T-cell (primary cell): ENCODE results near the gene NR2C2AP. TPM values are rescaled to one million over a fixed set of nuclear protein-coding genes. Genes with fewer than 3 reads are reported as not detected.

ENCODE experiments used
- ATAC-seq, 4 experiments: fragments of 200-7000 bp in 3 of 4; fragments of 150-1000 bp in 1 of 4; cut with Tn5 transposase; replicated peaks in 1 of 4; 1 replicate in 3 of 4; 2 replicates in 1 of 4; pipeline ENCODE4 v1.10.0; 2021; ENCODE audit warnings: moderate library complexity in 3 of 4, mild to moderate bottlenecking in 2 of 4, moderate number of reproducible peaks in 1 of 4
- CTCF ChIA-PET, 2 donors: fragments of 300-600 bp; sonication (Branson Sonifier 250); formaldehyde crosslinking; loops; one replicate each; lab custom pipeline; 2022; ENCODE audit warnings: antibody characterized with exemption in 2 of 2; lab: Charles Lee
- POLR2A ChIA-PET, 2 donors: fragments of 300-600 bp; sonication (Branson Sonifier 250); formaldehyde crosslinking; loops; one replicate each; lab custom pipeline; 2022; ENCODE audit warnings: antibody characterized with exemption in 2 of 2; lab: Charles Lee
- DNase-seq, 35 experiments: peaks; one replicate each; pipeline versions ENCODE4 v3.0.0 to v3.0.0-alpha.2; 2013 to 2023
- H3K27ac ChIP-seq: one replicate; pipeline ENCODE4 v1.5.1; 2013; ENCODE audit warnings: low read length
- H3K27me3 ChIP-seq, 2 experiments: replicated peaks in 1 of 2; 1 replicate in 1 of 2; 2 replicates in 1 of 2; pipeline versions ENCODE4 v1.6.1 to v1.7.0; 2013; ENCODE audit warnings: low read length in 1 of 2, mixed read lengths in 1 of 2; ENCODE audit not compliant: control insufficient read depth in 2 of 2, insufficient read depth in 2 of 2; ENCODE audit errors: extremely low read depth in 1 of 2
- H3K36me3 ChIP-seq, 2 donors: 1 replicate in 1 of 2; 2 replicates in 1 of 2; pipeline versions ENCODE4 v1.6.1 to v1.7.0; 2013; ENCODE audit warnings: low read length in 1 of 2; ENCODE audit not compliant: control insufficient read depth in 2 of 2, insufficient read depth in 1 of 2; ENCODE audit errors: extremely low read depth in 1 of 2
- H3K4me1 ChIP-seq, 2 experiments: 1 replicate in 1 of 2; 2 replicates in 1 of 2; pipeline versions ENCODE4 v1.6.1 to v1.7.0; 2013; ENCODE audit warnings: low read length in 2 of 2, mixed read lengths in 1 of 2; ENCODE audit not compliant: insufficient read depth in 2 of 2, control insufficient read depth in 1 of 2; ENCODE audit errors: extremely low read depth in 1 of 2
- H3K4me3 ChIP-seq, 2 donors: 1 replicate in 1 of 2; 2 replicates in 1 of 2; pipeline versions ENCODE4 v1.5.1 to v1.7.0; 2013; ENCODE audit warnings: mild to moderate bottlenecking in 2 of 2, low read length in 1 of 2, moderate library complexity in 1 of 2; ENCODE audit not compliant: control insufficient read depth in 1 of 2; ENCODE audit errors: extremely low read depth in 1 of 2
- H3K9me3 ChIP-seq: 2 replicates; pipeline ENCODE4 v1.7.0; 2013
- H3K27ac Mint-ChIP-seq, 2 donors: one replicate each; pipeline ENCODE4 v1.8.0; 2020 to 2021; ENCODE audit warnings: mild to moderate bottlenecking in 2 of 2, mixed read lengths in 2 of 2
- H3K27me3 Mint-ChIP-seq, 2 donors: one replicate each; pipeline ENCODE4 v1.8.0; 2021 to 2022; ENCODE audit warnings: mixed read lengths in 2 of 2
- H3K36me3 Mint-ChIP-seq: one replicate; pipeline ENCODE4 v1.8.0; 2021; ENCODE audit warnings: mixed read lengths
- H3K4me1 Mint-ChIP-seq, 3 donors: one replicate each; pipeline ENCODE4 v1.8.0; 2020 to 2022; ENCODE audit warnings: mixed read lengths in 3 of 3, mild to moderate bottlenecking in 1 of 3
- H3K4me3 Mint-ChIP-seq, 3 donors: one replicate each; pipeline ENCODE4 v1.8.0; 2020 to 2022; ENCODE audit warnings: mild to moderate bottlenecking in 3 of 3, mixed read lengths in 3 of 3, moderate library complexity in 3 of 3
- H3K9me3 Mint-ChIP-seq, 3 donors: one replicate each; pipeline ENCODE4 v1.8.0; 2020 to 2022; ENCODE audit warnings: mixed read lengths in 3 of 3
- WGBS: methylation state at CpG from one replicate; pipeline ENCODE4 v1.1.5; 2013; ENCODE audit warnings: missing lambda C conversion rate; ENCODE audit not compliant: insufficient coverage; 5-methylcytosine and 5-hydroxymethylcytosine counted together
- total RNA-seq, 35 experiments: library from RNA in 6 of 35; stranded (reverse) in 6 of 35; fragments of 120-200 nt in 1 of 35; gene quantifications; one replicate each; pipeline versions ENCODE4 v1.2.1 to v1.2.4 and lab custom pipeline; 2013 to 2026

NR2C2AP gene
- total RNA-seq, 5 donors from 2014 or later (not counting 1 experiment from before 2014, with no cell fraction given), result 17.8 to 32.2 (median 28.6) TPM

DNA sequence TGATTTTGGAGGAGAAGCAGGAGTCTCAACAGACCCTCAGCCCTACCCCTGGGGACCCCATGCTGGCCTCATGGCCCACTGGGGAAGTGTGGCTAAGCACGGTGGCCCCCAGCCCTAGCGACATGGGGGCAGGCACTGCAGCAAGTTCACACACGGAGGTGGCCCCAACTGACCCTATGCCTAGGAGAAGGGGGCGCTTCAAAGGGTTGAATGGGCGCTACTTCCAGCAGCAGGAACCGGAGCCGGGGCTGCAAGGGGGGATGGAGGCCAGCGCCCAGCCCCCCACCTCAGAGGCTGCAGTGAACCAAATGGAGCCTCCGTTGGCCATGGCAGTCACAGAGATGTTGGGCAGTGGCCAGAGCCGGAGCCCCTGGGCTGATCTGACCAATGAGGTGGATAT, 23.4 kb upstream of the NR2C2AP start:
- CTCF ChIA-PET, result no interaction called here
- H3K9me3 ChIP-seq, result no peaks in the 10 kb centered on the region
- peaks cover 0 to 11% of the 10 kb centered on the region in 2 experiments for H3K4me1 ChIP-seq
- H3K9me3 Mint-ChIP-seq, result no peaks in the 10 kb centered on the region
- no peak overlapping the region for H3K27ac ChIP-seq
- no peaks in the 10 kb centered on the region for H3K36me3 ChIP-seq
- H3K36me3 Mint-ChIP-seq, result no peaks in the 10 kb centered on the region
- 80% methylated on average over 7 of the region's 10 CpGs for WGBS
- POLR2A ChIA-PET, result no interaction called here
- no peak for DNase-seq
- H3K4me3 Mint-ChIP-seq, result no peak overlapping the region
- no peak overlapping the region for H3K4me3 ChIP-seq
- H3K4me1 Mint-ChIP-seq, result peaks cover 5 to 6% (median 6%) of the 10 kb centered on the region in 3 donors
- H3K27me3 Mint-ChIP-seq, result peaks cover 15 to 18% of the 10 kb centered on the region in 2 donors
- H3K27ac Mint-ChIP-seq, result no peak overlapping the region
- peaks cover 0 to 50% of the 10 kb centered on the region in 2 experiments for H3K27me3 ChIP-seq
- no peak for ATAC-seq

GRCh38 chr19:19226204-19226603, 23.0 kb upstream of the NR2C2AP start:
- ChIA-PET CTCF (interaction anchor here in 1 of 2 donors (0.6 to 1.4 kb wide), 3 partner anchors 52 to 636 kb away, joined by 3 to 5 read pairs (median 4); no protein-coding TSS in a partner anchor), POLR2A (no interaction called here)
- H3K27ac Mint-ChIP-seq, result no peak overlapping the region
- peaks cover 14 to 17% of the 10 kb centered on the region in 2 donors for H3K27me3 Mint-ChIP-seq
- Histone ChIP-seq H3K27me3 (peaks cover 0 to 50% of the 10 kb centered on the region in 2 experiments), H3K4me1 (peaks cover 0 to 11% of the 10 kb centered on the region in 2 experiments), H3K4me3 (no peak overlapping the region), H3K9me3 (no peaks in the 10 kb centered on the region), H3K27ac (no peak overlapping the region), H3K36me3 (no peaks in the 10 kb centered on the region)
- no peaks in the 10 kb centered on the region for H3K36me3 Mint-ChIP-seq
- peaks cover 5 to 6% (median 6%) of the 10 kb centered on the region in 3 donors for H3K4me1 Mint-ChIP-seq
- ATAC-seq (no peak), DNase-seq (no peak)
- peak overlapping the region in 1 of 3 donors; percentile 79 for H3K4me3 Mint-ChIP-seq
- no CpG with 5 or more reads among the region's 5 CpGs for WGBS
- no peaks in the 10 kb centered on the region for H3K9me3 Mint-ChIP-seq

DNA sequence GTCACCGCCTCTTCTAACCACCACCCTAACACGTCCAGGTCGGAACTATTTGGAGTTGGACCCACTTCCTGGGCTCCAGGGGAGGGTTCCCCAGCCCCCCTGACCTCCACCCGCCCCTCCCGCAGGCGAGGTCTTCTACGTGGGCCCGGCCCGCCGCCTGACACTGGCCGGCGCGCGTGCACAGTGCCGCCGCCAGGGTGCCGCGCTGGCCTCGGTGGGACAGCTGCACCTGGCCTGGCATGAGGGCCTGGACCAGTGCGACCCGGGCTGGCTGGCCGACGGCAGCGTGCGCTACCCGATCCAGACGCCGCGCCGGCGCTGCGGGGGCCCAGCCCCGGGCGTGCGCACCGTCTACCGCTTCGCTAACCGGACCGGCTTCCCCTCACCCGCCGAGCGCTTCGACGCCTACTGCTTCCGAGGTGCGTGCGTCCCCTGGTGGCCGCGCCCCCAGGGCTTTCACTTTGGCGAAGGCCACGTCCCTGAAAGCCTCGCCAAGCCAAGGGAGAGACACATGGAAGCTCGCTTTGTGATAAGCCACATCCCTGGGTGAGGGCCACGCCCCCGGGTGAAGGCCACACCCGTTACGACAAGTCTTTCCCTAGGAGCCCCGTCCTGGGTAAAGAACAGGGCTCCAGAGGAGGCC, 21.8 kb upstream of the NR2C2AP start:
- H3K4me3 Mint-ChIP-seq, result peak overlapping the region; percentile 57 to 79 (median 75)
- H3K9me3 ChIP-seq, result no peaks in the 10 kb centered on the region
- ATAC-seq, result peak; percentile 94 to 97 (median 96)
- no peak overlapping the region for H3K27ac Mint-ChIP-seq
- ChIA-PET POLR2A (interaction anchor here in 1 of 2 donors (0.6 kb wide), 1 partner anchor 39 kb away, joined by 3 read pairs; no protein-coding TSS in a partner anchor), CTCF (interaction anchor here in 1 of 2 donors (1.4 kb wide), 1 partner anchor 51 kb away, joined by 3 read pairs; no protein-coding TSS in a partner anchor)
- peaks cover 0 to 11% of the 10 kb centered on the region in 2 experiments for H3K4me1 ChIP-seq
- H3K4me1 Mint-ChIP-seq, result peaks cover 5 to 6% (median 6%) of the 10 kb centered on the region in 3 donors
- H3K9me3 Mint-ChIP-seq, result no peaks in the 10 kb centered on the region
- peaks cover 0 to 45% of the 10 kb centered on the region in 2 experiments for H3K27me3 ChIP-seq
- peak; percentile 57 to 86 (median 71) for DNase-seq
- H3K36me3 ChIP-seq, result no peaks in the 10 kb centered on the region
- no peak overlapping the region for H3K27ac ChIP-seq
- peak overlapping the region; percentile 43 to 52 for H3K4me3 ChIP-seq
- H3K36me3 Mint-ChIP-seq, result no peaks in the 10 kb centered on the region
- H3K27me3 Mint-ChIP-seq, result peaks cover 14 to 17% of the 10 kb centered on the region in 2 donors
- 1% methylated on average over 55 of the region's 59 CpGs for WGBS

DNA sequence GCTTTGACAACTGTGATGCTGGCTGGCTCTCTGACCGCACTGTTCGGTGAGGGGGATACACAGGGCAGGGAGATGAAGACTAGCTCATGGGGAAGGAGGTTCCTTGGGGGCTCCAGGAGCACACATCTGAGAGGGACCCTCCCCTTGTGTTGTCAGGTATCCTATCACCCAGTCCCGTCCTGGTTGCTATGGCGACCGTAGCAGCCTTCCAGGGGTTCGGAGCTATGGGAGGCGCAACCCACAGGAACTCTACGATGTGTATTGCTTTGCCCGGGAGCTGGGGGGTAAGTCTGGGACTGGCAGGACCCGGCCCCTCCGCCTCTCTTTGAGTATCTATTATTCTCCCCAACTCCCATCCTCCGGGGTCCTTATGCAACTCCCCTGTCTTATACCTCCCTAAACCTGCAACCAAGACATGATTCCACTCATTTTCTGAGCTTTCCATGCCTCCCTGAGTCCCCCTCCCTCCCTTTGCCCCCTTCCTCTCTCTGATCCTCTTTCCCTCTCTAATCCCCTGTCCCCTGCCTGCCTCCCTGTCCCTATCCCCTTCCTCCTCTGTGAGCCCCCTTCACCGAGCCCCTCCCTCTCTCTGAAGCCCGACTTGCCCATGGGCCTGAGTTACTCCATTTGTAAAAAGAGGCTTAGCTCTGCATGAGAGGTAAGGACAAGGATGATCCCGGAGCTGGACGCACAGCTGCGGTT, 21.1 kb upstream of the NR2C2AP start:
- H3K27me3 Mint-ChIP-seq, result peaks cover 14 to 17% of the 10 kb centered on the region in 2 donors
- ATAC-seq, result no peak
- ChIA-PET CTCF (no interaction called here), POLR2A (no interaction called here)
- H3K4me1 Mint-ChIP-seq, result peaks cover 5 to 6% (median 6%) of the 10 kb centered on the region in 3 donors
- WGBS, result 92% methylated on average over 2 of the region's 17 CpGs
- H3K4me3 ChIP-seq, result peak overlapping the region in 1 of 2 donors; percentile 12
- H3K9me3 Mint-ChIP-seq, result no peaks in the 10 kb centered on the region
- peak overlapping the region; percentile 52 to 79 (median 68) for H3K4me3 Mint-ChIP-seq
- H3K36me3 Mint-ChIP-seq, result no peaks in the 10 kb centered on the region
- H3K9me3 ChIP-seq, result no peaks in the 10 kb centered on the region
- H3K36me3 ChIP-seq, result no peaks in the 10 kb centered on the region
- peaks cover 0 to 11% of the 10 kb centered on the region in 2 experiments for H3K4me1 ChIP-seq
- no peak overlapping the region for H3K27ac ChIP-seq
- H3K27me3 ChIP-seq, result peaks cover 0 to 46% of the 10 kb centered on the region in 2 experiments
- no peak overlapping the region for H3K27ac Mint-ChIP-seq
- no peak for DNase-seq

GRCh38 chr19:19223636-19224035, 20.4 kb upstream of the NR2C2AP start:
- Mint-ChIP-seq H3K27ac (no peak overlapping the region), H3K27me3 (peaks cover 8 to 19% of the 10 kb centered on the region in 2 donors), H3K4me1 (peaks cover 5 to 6% (median 6%) of the 10 kb centered on the region in 3 donors), H3K9me3 (no peaks in the 10 kb centered on the region), H3K36me3 (no peaks in the 10 kb centered on the region), H3K4me3 (peak overlapping the region in 2 of 3 donors; percentile 54 to 79)
- no peaks in the 10 kb centered on the region for H3K36me3 ChIP-seq
- no peak overlapping the region for H3K27ac ChIP-seq
- CTCF ChIA-PET, result no interaction called here
- DNase-seq, result no peak
- peaks cover 0 to 52% of the 10 kb centered on the region in 2 experiments for H3K27me3 ChIP-seq
- H3K4me1 ChIP-seq, result peaks cover 0 to 11% of the 10 kb centered on the region in 2 experiments
- POLR2A ChIA-PET, result no interaction called here
- H3K4me3 ChIP-seq, result no peak overlapping the region
- ATAC-seq, result no peak
- no CpG with 5 or more reads among the region's 6 CpGs for WGBS
- H3K9me3 ChIP-seq, result no peaks in the 10 kb centered on the region

GRCh38 chr19:19223060-19223459, 19.8 kb upstream of the NR2C2AP start:
- Histone ChIP-seq H3K27ac (no peak overlapping the region), H3K36me3 (no peaks in the 10 kb centered on the region), H3K27me3 (peaks cover 0 to 50% of the 10 kb centered on the region in 2 experiments), H3K9me3 (no peaks in the 10 kb centered on the region), H3K4me1 (peaks cover 0 to 11% of the 10 kb centered on the region in 2 experiments), H3K4me3 (no peak overlapping the region)
- Mint-ChIP-seq H3K36me3 (no peaks in the 10 kb centered on the region), H3K4me1 (peaks cover 5 to 6% (median 6%) of the 10 kb centered on the region in 3 donors), H3K27ac (no peak overlapping the region), H3K4me3 (no peak overlapping the region), H3K27me3 (peaks cover 3 to 14% of the 10 kb centered on the region in 2 donors), H3K9me3 (no peaks in the 10 kb centered on the region)
- no CpG with 5 or more reads among the region's 5 CpGs for WGBS
- ChIA-PET POLR2A (no interaction called here), CTCF (no interaction called here)
- ATAC-seq, result no peak
- no peak for DNase-seq
